HepG2 (cell line): ENCODE measurements around the gene HEATR1. TPM values are rescaled to one million over a fixed set of nuclear protein-coding genes. Genes with fewer than 3 reads are reported as not detected.

Source experiments
- BRD4 ChIP-seq: sonication (generic); formaldehyde crosslinking; IDR thresholded peaks from 2 replicates; pipeline ENCODE4 v1.4.0; 2020; ENCODE audit warnings: missing genetic modification reagents
- DNMT1 ChIP-seq: sonication (generic); formaldehyde crosslinking; IDR thresholded peaks from 2 replicates; pipeline ENCODE4 v1.5.1; 2020; ENCODE audit warnings: mild to moderate bottlenecking, missing genetic modification reagents
- EED ChIP-seq: sonication (generic); formaldehyde crosslinking; IDR thresholded peaks from 2 replicates; pipeline ENCODE4 v1.5.0; 2020; ENCODE audit warnings: mild to moderate bottlenecking, missing genetic modification reagents
- ETV5 ChIP-seq: IDR thresholded peaks from 2 replicates; pipeline ENCODE4 v1.6.1; 2018; ENCODE audit warnings: missing biosample characterization, missing genetic modification reagents, inconsistent platforms, borderline replicate concordance
- GATAD2A ChIP-seq: IDR thresholded peaks from 2 replicates; pipeline ENCODE4 v1.6.1; 2016
- HNF4G ChIP-seq, 2 experiments: sonication (generic) in 1 of 2; formaldehyde crosslinking in 1 of 2; IDR thresholded peaks; 2 replicates each; pipeline versions ENCODE4 v1.4.0 to v1.6.1; 2011 to 2020; ENCODE audit warnings: borderline replicate concordance in 2 of 2, low read depth in 2 of 2, mild to moderate bottlenecking in 2 of 2, low read length in 1 of 2, missing genetic modification reagents in 1 of 2, moderate library complexity in 1 of 2
- JUN ChIP-seq: sonication (generic); formaldehyde crosslinking; IDR thresholded peaks from 2 replicates; pipeline ENCODE4 v1.4.0; 2020; ENCODE audit warnings: mild to moderate bottlenecking, missing genetic modification reagents
- NR2C2 ChIP-seq: sonication (generic); formaldehyde crosslinking; IDR thresholded peaks from 2 replicates; pipeline ENCODE4 v1.4.0; 2020; ENCODE audit warnings: missing genetic modification reagents, mild to moderate bottlenecking, moderate library complexity, borderline replicate concordance
- NR2F2 ChIP-seq: IDR thresholded peaks from 2 replicates; pipeline ENCODE4 v1.6.1; 2012; ENCODE audit warnings: low read depth, inconsistent platforms, borderline replicate concordance
- PCBP1 ChIP-seq: fragments of 200-400 bp; formaldehyde crosslinking; IDR thresholded peaks from 2 replicates; pipeline ENCODE4 v1.6.1; 2017; ENCODE audit warnings: mild to moderate bottlenecking, low read depth, low read length, borderline replicate concordance
- PRMT3 ChIP-seq: sonication (generic); formaldehyde crosslinking; IDR thresholded peaks from 2 replicates; pipeline ENCODE4 v1.8.1; 2022; ENCODE audit warnings: low read depth, mild to moderate bottlenecking, moderate library complexity, missing genetic modification reagents, borderline replicate concordance
- ZFP62 ChIP-seq: sonication (generic); formaldehyde crosslinking; IDR thresholded peaks from 2 replicates; pipeline ENCODE4 v1.4.0; 2020; ENCODE audit warnings: missing genetic modification reagents
- ZFP82 ChIP-seq: sonication (generic); formaldehyde crosslinking; IDR thresholded peaks from 2 replicates; pipeline ENCODE4 v1.5.1; 2020; ENCODE audit warnings: mild to moderate bottlenecking, missing genetic modification reagents, borderline replicate concordance
- ZNF205 ChIP-seq: IDR thresholded peaks from 2 replicates; pipeline ENCODE4 v1.6.1; 2018; ENCODE audit warnings: missing biosample characterization, missing genetic modification reagents
- ZNF24 ChIP-seq: fragments of 450-650 bp; IDR thresholded peaks from 2 replicates; pipeline ENCODE4 v1.6.1; 2017; ENCODE audit warnings: antibody characterized with exemption, mild to moderate bottlenecking
- ZNF350 ChIP-seq: sonication (generic); formaldehyde crosslinking; IDR thresholded peaks from 2 replicates; pipeline ENCODE4 v1.4.0; 2020; ENCODE audit warnings: mild to moderate bottlenecking, low read depth, missing genetic modification reagents, borderline replicate concordance
- ZNF441 ChIP-seq: sonication (generic); formaldehyde crosslinking; IDR thresholded peaks from 2 replicates; pipeline ENCODE4 v1.7.0; 2021; ENCODE audit warnings: missing genetic modification reagents, borderline replicate concordance
- ZNF589 ChIP-seq: sonication (generic); formaldehyde crosslinking; conservative IDR thresholded peaks from 2 replicates; pipeline ENCODE4 v1.8.0; 2022; ENCODE audit warnings: mild to moderate bottlenecking, moderate library complexity, missing genetic modification reagents
- polyA plus RNA-seq, 8 experiments: library from polyadenylated mRNA; depleted of rRNA in 3 of 8; stranded (reverse) in 7 of 8; unstranded in 1 of 8; fragments of >200 nt; fragmentation: Illumina TruSeq in 4 of 8; extraction: Trizol in 4 of 8; gene quantifications; 2 replicates each; pipeline versions ENCODE4 v1.2.1 to v1.2.3, GENCODE V29; 2011 to 2016; ENCODE audit warnings: low read depth in 4 of 8, missing spikeins in 1 of 8, mixed read lengths in 1 of 8; ENCODE audit not compliant: insufficient read depth in 1 of 8
- total RNA-seq, 5 experiments: library from RNA; depleted of rRNA; stranded (reverse); fragments of >200 nt; fragmentation: Illumina TruSeq; extraction: Trizol; gene quantifications; 2 replicates each; pipeline ENCODE4 v1.2.3, GENCODE V29; 2016; ENCODE audit warnings: low read depth in 1 of 5
- TF ChIP-seq, protein P1 (sequence below): sonication (generic); formaldehyde crosslinking; IDR thresholded peaks from 2 replicates; pipeline ENCODE4 v1.9.0; 2021; ENCODE audit warnings: missing genetic modification reagents, borderline replicate concordance
- TF ChIP-seq, protein P2 (sequence below): sonication (generic); formaldehyde crosslinking; IDR thresholded peaks from 2 replicates; pipeline ENCODE4 v1.4.0; 2020; ENCODE audit warnings: missing genetic modification reagents
- TF ChIP-seq, protein P3 (sequence below): IDR thresholded peaks from 2 replicates; pipeline ENCODE4 v1.6.1; 2016; ENCODE audit warnings: missing compliant biosample characterization, missing genetic modification reagents, borderline replicate concordance
- TF ChIP-seq, protein P4 (sequence below): sonication (generic); formaldehyde crosslinking; IDR thresholded peaks from 2 replicates; pipeline ENCODE4 v1.4.0; 2020; ENCODE audit warnings: missing genetic modification reagents

Gene HEATR1
- total and polyA plus RNA-seq, 2 of the 13 experiments (the other 11 are each of a cell fraction or from before 2014, with no cell fraction given), result 10.2 to 45.8 TPM

DNA sequence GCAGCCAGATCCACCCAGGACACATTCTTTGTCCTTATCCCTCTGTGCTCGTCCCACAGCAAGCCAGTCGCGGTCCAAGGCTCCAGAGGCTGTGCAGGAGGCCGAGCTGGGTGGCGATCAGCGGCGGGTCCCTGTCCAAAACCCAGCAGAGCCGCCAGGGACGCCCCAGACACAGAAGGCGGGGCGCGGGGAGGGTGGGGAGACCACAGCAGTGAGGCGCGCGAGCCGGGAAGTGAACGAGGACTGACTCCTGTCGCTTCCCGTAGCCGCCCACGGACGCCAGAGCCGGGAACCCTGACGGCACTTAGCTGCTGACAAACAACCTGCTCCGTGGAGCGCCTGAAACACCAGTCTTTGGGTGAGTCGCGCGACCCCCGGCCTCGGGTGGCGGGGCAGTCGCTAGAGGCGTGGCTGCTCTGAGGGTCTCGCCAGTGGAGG lies 80.6 kb downstream of the HEATR1 start, which contains the start of gene LGALS8 (continued):
- TF ChIP-seq HNF4G (IDR thresholded peaks at IDR 0.05; ENCODE audit: borderline replicate concordance, low read depth, low read length) (no peak), HNF4G (CRISPR knock-in tag; IDR thresholded peaks at IDR 0.05; ENCODE audit: borderline replicate concordance, low read depth) (no peak), PRMT3 (CRISPR knock-in tag) (0 out of 2 replicates have a peak, but pooled peaks have one; percentile 70), ZNF350 (CRISPR knock-in tag) (no peak; the same call in 1 of the 2 replicates), ZFP82 (CRISPR knock-in tag) (peak; percentile 81; the same call in 1 of the 2 replicates), NR2C2 (CRISPR knock-in tag) (no peak), ZNF441 (CRISPR knock-in tag) (peak; percentile 15; the same call in 1 of the 2 replicates), ZFP62 (CRISPR knock-in tag) (no peak), ZNF24 (no peak), ZNF589 (CRISPR knock-in tag) (no peak), ETV5 (no peak), JUN (no peak), BRD4 (CRISPR knock-in tag) (no peak; the same call in 1 of the 2 replicates), ZNF205 (CRISPR knock-in tag) (no peak), DNMT1 (CRISPR knock-in tag) (no peak), GATAD2A (CRISPR knock-in tag) (no peak; the same call in 1 of the 2 replicates), PCBP1 (no peak), EED (no peak; the same call in 1 of the 2 replicates), NR2F2 (no peak)
- TF ChIP-seq, protein P1, sequence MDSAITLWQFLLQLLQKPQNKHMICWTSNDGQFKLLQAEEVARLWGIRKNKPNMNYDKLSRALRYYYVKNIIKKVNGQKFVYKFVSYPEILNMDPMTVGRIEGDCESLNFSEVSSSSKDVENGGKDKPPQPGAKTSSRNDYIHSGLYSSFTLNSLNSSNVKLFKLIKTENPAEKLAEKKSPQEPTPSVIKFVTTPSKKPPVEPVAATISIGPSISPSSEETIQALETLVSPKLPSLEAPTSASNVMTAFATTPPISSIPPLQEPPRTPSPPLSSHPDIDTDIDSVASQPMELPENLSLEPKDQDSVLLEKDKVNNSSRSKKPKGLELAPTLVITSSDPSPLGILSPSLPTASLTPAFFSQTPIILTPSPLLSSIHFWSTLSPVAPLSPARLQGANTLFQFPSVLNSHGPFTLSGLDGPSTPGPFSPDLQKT (CRISPR knock-in tag), result no peak
- TF ChIP-seq, protein P2, sequence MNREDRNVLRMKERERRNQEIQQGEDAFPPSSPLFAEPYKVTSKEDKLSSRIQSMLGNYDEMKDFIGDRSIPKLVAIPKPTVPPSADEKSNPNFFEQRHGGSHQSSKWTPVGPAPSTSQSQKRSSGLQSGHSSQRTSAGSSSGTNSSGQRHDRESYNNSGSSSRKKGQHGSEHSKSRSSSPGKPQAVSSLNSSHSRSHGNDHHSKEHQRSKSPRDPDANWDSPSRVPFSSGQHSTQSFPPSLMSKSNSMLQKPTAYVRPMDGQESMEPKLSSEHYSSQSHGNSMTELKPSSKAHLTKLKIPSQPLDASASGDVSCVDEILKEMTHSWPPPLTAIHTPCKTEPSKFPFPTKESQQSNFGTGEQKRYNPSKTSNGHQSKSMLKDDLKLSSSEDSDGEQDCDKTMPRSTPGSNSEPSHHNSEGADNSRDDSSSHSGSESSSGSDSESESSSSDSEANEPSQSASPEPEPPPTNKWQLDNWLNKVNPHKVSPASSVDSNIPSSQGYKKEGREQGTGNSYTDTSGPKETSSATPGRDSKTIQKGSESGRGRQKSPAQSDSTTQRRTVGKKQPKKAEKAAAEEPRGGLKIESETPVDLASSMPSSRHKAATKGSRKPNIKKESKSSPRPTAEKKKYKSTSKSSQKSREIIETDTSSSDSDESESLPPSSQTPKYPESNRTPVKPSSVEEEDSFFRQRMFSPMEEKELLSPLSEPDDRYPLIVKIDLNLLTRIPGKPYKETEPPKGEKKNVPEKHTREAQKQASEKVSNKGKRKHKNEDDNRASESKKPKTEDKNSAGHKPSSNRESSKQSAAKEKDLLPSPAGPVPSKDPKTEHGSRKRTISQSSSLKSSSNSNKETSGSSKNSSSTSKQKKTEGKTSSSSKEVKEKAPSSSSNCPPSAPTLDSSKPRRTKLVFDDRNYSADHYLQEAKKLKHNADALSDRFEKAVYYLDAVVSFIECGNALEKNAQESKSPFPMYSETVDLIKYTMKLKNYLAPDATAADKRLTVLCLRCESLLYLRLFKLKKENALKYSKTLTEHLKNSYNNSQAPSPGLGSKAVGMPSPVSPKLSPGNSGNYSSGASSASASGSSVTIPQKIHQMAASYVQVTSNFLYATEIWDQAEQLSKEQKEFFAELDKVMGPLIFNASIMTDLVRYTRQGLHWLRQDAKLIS (CRISPR knock-in tag), result no peak
- TF ChIP-seq, protein P3, sequence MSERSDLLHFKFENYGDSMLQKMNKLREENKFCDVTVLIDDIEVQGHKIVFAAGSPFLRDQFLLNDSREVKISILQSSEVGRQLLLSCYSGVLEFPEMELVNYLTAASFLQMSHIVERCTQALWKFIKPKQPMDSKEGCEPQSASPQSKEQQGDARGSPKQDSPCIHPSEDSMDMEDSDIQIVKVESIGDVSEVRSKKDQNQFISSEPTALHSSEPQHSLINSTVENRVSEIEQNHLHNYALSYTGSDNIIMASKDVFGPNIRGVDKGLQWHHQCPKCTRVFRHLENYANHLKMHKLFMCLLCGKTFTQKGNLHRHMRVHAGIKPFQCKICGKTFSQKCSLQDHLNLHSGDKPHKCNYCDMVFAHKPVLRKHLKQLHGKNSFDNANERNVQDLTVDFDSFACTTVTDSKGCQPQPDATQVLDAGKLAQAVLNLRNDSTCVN (CRISPR knock-in tag), result no peak
- TF ChIP-seq, protein P4, sequence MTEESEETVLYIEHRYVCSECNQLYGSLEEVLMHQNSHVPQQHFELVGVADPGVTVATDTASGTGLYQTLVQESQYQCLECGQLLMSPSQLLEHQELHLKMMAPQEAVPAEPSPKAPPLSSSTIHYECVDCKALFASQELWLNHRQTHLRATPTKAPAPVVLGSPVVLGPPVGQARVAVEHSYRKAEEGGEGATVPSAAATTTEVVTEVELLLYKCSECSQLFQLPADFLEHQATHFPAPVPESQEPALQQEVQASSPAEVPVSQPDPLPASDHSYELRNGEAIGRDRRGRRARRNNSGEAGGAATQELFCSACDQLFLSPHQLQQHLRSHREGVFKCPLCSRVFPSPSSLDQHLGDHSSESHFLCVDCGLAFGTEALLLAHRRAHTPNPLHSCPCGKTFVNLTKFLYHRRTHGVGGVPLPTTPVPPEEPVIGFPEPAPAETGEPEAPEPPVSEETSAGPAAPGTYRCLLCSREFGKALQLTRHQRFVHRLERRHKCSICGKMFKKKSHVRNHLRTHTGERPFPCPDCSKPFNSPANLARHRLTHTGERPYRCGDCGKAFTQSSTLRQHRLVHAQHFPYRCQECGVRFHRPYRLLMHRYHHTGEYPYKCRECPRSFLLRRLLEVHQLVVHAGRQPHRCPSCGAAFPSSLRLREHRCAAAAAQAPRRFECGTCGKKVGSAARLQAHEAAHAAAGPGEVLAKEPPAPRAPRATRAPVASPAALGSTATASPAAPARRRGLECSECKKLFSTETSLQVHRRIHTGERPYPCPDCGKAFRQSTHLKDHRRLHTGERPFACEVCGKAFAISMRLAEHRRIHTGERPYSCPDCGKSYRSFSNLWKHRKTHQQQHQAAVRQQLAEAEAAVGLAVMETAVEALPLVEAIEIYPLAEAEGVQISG (CRISPR knock-in tag), result no peak
